ENCODE measurements around the gene MGMT.

Gene MGMT

DNA sequence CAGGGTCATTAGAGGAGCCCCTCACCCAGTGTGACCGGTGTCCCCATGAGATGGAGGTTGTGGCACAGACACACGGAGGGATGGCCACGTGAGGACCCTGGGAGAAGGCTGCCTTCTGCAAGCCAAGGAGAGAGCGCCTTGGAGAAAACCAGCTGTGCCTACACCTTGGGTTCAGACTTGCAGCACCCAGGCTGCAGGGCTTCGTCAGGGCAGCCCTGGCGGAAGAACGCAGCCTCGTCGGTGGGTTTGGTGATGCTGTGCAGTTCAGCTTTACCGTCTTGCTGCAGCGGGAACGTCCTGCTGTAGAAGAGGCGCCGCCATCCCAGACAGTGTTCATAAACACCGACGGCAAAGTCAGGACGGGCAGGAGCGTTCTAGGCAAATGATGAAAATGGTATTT, 89.3 kb downstream of the MGMT start:
- H3K36me3 ChIP-seq (ENCODE audit: insufficient read depth, low read length): no peaks in the 10 kb centered on the region
- H3K79me2 ChIP-seq (ENCODE audit: control insufficient read depth, insufficient read depth, low read length, unreplicated experiment): no peaks in the 10 kb centered on the region
- H3K27ac ChIP-seq (ENCODE audit: low read depth, low read length): no peak overlapping the region
- no peaks in the 10 kb centered on the region for H3K27me3 ChIP-seq (ENCODE audit: insufficient read depth, low read length)
- H3K4me1 ChIP-seq (ENCODE audit: control insufficient read depth, insufficient read depth, low read length, unreplicated experiment): no peaks in the 10 kb centered on the region
- H3K4me3 ChIP-seq (ENCODE audit: low read depth, low read length): no peak overlapping the region
- no peak overlapping the region for H2AFZ ChIP-seq (ENCODE audit: low read length, unreplicated experiment)

DNA sequence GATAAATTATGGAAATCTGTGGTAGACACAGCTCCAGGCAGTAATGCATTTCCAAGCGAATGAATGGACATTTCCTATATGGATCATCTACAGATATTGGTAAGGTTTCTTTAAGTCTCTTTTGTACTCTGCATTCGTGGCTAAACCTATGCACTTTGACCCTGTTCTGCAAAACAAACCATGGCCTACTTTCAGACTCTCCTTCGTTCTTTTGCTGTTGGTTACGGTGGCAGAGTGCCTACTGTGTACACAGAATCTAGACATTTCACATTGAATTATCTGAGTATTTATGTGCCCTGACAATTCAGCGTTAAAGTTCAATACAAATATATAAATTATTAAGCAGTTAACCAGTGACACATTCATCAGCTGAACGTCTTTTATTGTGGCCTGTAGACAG, 93.3 kb downstream of the MGMT start:
- H3K4me3 ChIP-seq (ENCODE audit: low read depth, low read length): no peak overlapping the region
- no peaks in the 10 kb centered on the region for H3K36me3 ChIP-seq (ENCODE audit: insufficient read depth, low read length)
- H3K27ac ChIP-seq (ENCODE audit: low read depth, low read length): no peak overlapping the region
- no peak overlapping the region for H2AFZ ChIP-seq (ENCODE audit: low read length, unreplicated experiment)
- no peaks in the 10 kb centered on the region for H3K27me3 ChIP-seq (ENCODE audit: insufficient read depth, low read length)
- no peaks in the 10 kb centered on the region for H3K4me1 ChIP-seq (ENCODE audit: control insufficient read depth, insufficient read depth, low read length, unreplicated experiment)
- no peaks in the 10 kb centered on the region for H3K79me2 ChIP-seq (ENCODE audit: control insufficient read depth, insufficient read depth, low read length, unreplicated experiment)

DNA sequence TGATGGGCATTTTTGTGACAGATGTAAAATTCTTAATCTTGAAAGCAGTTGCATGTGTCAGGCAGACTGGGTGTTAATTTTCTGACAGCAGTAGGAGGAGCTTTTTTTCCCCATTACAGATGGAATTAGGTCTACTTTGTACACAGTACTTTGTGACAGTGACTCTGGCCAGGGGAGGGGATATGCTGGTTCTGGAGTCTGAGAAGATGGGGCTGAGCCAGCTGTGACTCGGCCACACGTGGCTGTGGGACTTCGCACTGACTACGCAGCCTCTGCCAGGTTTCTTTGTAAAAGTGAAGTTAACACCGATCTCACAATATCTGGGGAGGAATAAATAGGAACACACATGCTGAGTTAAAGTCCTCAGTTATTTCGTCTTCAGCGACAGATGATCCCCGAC, 95.4 kb downstream of the MGMT start:
- no peak overlapping the region for H2AFZ ChIP-seq (ENCODE audit: low read length, unreplicated experiment)
- H3K27ac ChIP-seq (ENCODE audit: low read depth, low read length): no peak overlapping the region
- H3K36me3 ChIP-seq (ENCODE audit: insufficient read depth, low read length): no peaks in the 10 kb centered on the region
- no peaks in the 10 kb centered on the region for H3K4me1 ChIP-seq (ENCODE audit: control insufficient read depth, insufficient read depth, low read length, unreplicated experiment)
- H3K79me2 ChIP-seq (ENCODE audit: control insufficient read depth, insufficient read depth, low read length, unreplicated experiment): no peaks in the 10 kb centered on the region
- H3K4me3 ChIP-seq (ENCODE audit: low read depth, low read length): no peak overlapping the region
- H3K27me3 ChIP-seq (ENCODE audit: insufficient read depth, low read length): no peaks in the 10 kb centered on the region

DNA sequence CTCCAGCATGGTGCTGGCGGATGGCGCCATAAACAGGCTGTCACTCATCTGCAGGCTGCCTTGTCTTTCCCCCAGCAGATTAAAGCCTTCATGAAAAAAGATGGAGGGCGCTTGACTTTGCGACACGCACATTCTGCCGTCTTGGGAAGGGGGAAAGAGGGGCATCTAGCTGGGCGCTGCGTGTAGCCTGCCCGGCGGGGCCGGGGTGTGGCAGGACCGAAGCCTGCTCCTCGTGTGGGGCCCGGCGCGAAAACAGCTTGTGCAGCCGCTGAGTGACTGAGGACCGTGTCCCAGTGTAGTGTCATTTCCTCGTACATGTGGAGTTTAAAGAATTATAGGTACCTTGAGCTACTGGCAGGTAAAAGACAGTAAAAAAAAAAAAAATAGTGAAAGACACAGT, 97.9 kb downstream of the MGMT start:
- no peaks in the 10 kb centered on the region for H3K36me3 ChIP-seq (ENCODE audit: insufficient read depth, low read length)
- no peaks in the 10 kb centered on the region for H3K27me3 ChIP-seq (ENCODE audit: insufficient read depth, low read length)
- no peaks in the 10 kb centered on the region for H3K79me2 ChIP-seq (ENCODE audit: control insufficient read depth, insufficient read depth, low read length, unreplicated experiment)

DNA sequence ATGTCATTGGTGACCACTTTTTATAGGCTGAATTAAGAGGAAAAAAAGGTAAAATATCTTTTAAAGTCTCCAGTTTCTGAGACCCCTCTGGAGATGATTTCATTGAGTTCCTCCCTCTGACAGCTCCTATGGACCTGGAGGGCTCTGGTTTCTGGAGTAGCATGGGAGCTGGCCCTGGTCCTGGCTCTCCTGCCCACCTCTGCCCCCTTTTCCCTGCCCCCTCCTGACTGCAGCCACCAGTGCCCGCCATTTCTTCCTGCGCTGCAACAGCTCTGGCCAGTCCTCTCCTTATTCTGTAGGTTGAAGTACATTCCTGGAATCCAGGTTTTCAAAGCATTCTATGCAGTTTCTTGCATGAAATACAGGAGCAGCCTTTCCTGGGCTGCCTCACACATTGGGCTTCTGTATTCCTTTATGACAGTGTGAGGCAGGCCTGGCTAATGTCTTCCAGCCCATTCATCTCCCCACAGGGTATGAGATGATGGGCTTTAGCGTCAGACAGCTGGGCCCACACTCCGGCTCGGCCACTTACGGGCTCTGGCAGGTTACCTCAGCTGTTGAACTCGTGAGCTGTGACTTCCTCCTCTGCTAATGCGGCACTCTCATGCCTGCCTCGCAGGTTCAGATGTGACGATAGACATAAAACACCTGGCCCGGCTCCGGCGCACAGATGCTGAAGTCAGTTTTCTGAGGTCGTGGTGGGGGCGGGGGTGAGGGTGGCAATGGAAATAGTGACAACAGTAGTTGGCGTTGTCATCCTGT, 101.7 kb downstream of the MGMT start:
- Histone ChIP-seq H3K27ac (ENCODE audit: low read depth, low read length) (no peak overlapping the region), H3K4me1 (ENCODE audit: control insufficient read depth, insufficient read depth, low read length, unreplicated experiment) (no peaks in the 10 kb centered on the region), H2AFZ (ENCODE audit: low read length, unreplicated experiment) (no peak overlapping the region), H3K4me3 (ENCODE audit: low read depth, low read length) (no peak overlapping the region), H3K27me3 (ENCODE audit: insufficient read depth, low read length) (no peaks in the 10 kb centered on the region), H3K36me3 (ENCODE audit: insufficient read depth, low read length) (no peaks in the 10 kb centered on the region), H3K79me2 (ENCODE audit: control insufficient read depth, insufficient read depth, low read length, unreplicated experiment) (no peaks in the 10 kb centered on the region)

More for the DNA sequence above, 97.9 kb downstream of the MGMT start:
- H3K4me3 ChIP-seq (ENCODE audit: low read depth, low read length): no peak overlapping the region
- no peak overlapping the region for H3K27ac ChIP-seq (ENCODE audit: low read depth, low read length)
- no peak overlapping the region for H2AFZ ChIP-seq (ENCODE audit: low read length, unreplicated experiment)
- no peaks in the 10 kb centered on the region for H3K4me1 ChIP-seq (ENCODE audit: control insufficient read depth, insufficient read depth, low read length, unreplicated experiment)

DNA sequence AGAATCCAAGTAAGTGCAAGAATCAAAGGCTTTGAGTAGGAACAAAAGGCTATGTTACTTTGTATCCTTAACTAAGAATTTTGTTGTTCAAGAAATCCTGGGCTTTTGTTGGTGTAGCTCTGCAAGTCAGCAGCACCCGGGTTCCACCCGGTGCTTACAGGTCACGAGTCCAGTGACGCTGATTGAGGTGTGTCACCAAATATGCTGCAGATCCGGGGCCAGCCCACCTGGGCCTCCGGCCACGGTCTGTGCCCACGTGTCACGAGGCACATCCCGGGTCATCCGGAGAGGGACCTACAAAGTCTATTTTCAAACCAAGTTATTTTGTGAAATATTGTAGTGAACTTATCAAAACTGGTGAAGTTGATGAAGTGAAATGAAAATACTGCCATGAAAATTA, 103.1 kb downstream of the MGMT start:
- Histone ChIP-seq H3K79me2 (ENCODE audit: control insufficient read depth, insufficient read depth, low read length, unreplicated experiment) (no peaks in the 10 kb centered on the region), H3K4me1 (ENCODE audit: control insufficient read depth, insufficient read depth, low read length, unreplicated experiment) (no peaks in the 10 kb centered on the region), H3K4me3 (ENCODE audit: low read depth, low read length) (no peak overlapping the region), H3K36me3 (ENCODE audit: insufficient read depth, low read length) (no peaks in the 10 kb centered on the region), H2AFZ (ENCODE audit: low read length, unreplicated experiment) (no peak overlapping the region), H3K27me3 (ENCODE audit: insufficient read depth, low read length) (no peaks in the 10 kb centered on the region), H3K27ac (ENCODE audit: low read depth, low read length) (no peak overlapping the region)

GRCh38 chr10:129579228-129579627, 112.2 kb downstream of the MGMT start:
- Histone ChIP-seq H3K4me1 (ENCODE audit: control insufficient read depth, insufficient read depth, low read length, unreplicated experiment) (no peaks in the 10 kb centered on the region), H3K27ac (ENCODE audit: low read depth, low read length) (no peak overlapping the region)

GRCh38 chr10:129580010-129580409, 113.0 kb downstream of the MGMT start:
- Histone ChIP-seq H3K4me1 (ENCODE audit: control insufficient read depth, insufficient read depth, low read length, unreplicated experiment) (no peaks in the 10 kb centered on the region), H3K4me3 (ENCODE audit: low read depth, low read length) (no peak overlapping the region), H2AFZ (ENCODE audit: low read length, unreplicated experiment) (no peak overlapping the region), H3K79me2 (ENCODE audit: control insufficient read depth, insufficient read depth, low read length, unreplicated experiment) (no peaks in the 10 kb centered on the region), H3K36me3 (ENCODE audit: insufficient read depth, low read length) (no peaks in the 10 kb centered on the region), H3K27ac (ENCODE audit: low read depth, low read length) (no peak overlapping the region), H3K27me3 (ENCODE audit: insufficient read depth, low read length) (no peaks in the 10 kb centered on the region)

More at GRCh38 chr10:129579228-129579627, 112.2 kb downstream of the MGMT start:
- Histone ChIP-seq H3K36me3 (ENCODE audit: insufficient read depth, low read length) (no peaks in the 10 kb centered on the region), H2AFZ (ENCODE audit: low read length, unreplicated experiment) (no peak overlapping the region), H3K79me2 (ENCODE audit: control insufficient read depth, insufficient read depth, low read length, unreplicated experiment) (no peaks in the 10 kb centered on the region), H3K4me3 (ENCODE audit: low read depth, low read length) (no peak overlapping the region), H3K27me3 (ENCODE audit: insufficient read depth, low read length) (no peaks in the 10 kb centered on the region)

DNA sequence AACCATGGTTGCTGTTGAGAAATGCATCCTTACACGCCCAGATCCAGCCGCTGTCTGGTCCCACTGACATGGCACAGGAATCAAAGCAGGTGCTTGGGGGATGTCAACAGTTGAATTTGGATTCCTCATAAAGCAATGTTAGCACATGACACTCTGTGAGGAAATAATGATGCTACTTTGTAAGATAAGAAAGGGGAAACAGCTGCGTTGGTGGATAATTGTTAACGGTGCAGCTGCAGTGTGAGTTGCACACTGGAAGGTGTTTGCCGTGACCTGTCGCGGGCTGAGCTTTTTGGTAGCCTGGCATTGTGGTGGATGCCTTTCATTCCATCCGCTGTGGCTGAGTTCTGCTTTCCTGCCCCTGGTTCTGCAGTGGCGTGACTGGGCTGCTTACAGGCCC, 113.9 kb downstream of the MGMT start:
- H3K27ac ChIP-seq (ENCODE audit: low read depth, low read length): no peak overlapping the region
- no peak overlapping the region for H2AFZ ChIP-seq (ENCODE audit: low read length, unreplicated experiment)
- no peaks in the 10 kb centered on the region for H3K27me3 ChIP-seq (ENCODE audit: insufficient read depth, low read length)
- H3K36me3 ChIP-seq (ENCODE audit: insufficient read depth, low read length): no peaks in the 10 kb centered on the region
- no peak overlapping the region for H3K4me3 ChIP-seq (ENCODE audit: low read depth, low read length)
- H3K4me1 ChIP-seq (ENCODE audit: control insufficient read depth, insufficient read depth, low read length, unreplicated experiment): no peaks in the 10 kb centered on the region
- H3K79me2 ChIP-seq (ENCODE audit: control insufficient read depth, insufficient read depth, low read length, unreplicated experiment): no peaks in the 10 kb centered on the region

- Histone ChIP-seq H3K27ac (ENCODE audit: low read depth, low read length) (no peak overlapping the region), H2AFZ (ENCODE audit: low read length, unreplicated experiment) (no peak overlapping the region), H3K4me3 (ENCODE audit: low read depth, low read length) (no peak overlapping the region), H3K36me3 (ENCODE audit: insufficient read depth, low read length) (no peaks in the 10 kb centered on the region), H3K27me3 (ENCODE audit: insufficient read depth, low read length) (no peaks in the 10 kb centered on the region), H3K79me2 (ENCODE audit: control insufficient read depth, insufficient read depth, low read length, unreplicated experiment) (no peaks in the 10 kb centered on the region), H3K4me1 (ENCODE audit: control insufficient read depth, insufficient read depth, low read length, unreplicated experiment) (no peaks in the 10 kb centered on the region)
These were observed 114.9 kb downstream of the MGMT start for GRCh38 chr10:129581827-129582411.

DNA sequence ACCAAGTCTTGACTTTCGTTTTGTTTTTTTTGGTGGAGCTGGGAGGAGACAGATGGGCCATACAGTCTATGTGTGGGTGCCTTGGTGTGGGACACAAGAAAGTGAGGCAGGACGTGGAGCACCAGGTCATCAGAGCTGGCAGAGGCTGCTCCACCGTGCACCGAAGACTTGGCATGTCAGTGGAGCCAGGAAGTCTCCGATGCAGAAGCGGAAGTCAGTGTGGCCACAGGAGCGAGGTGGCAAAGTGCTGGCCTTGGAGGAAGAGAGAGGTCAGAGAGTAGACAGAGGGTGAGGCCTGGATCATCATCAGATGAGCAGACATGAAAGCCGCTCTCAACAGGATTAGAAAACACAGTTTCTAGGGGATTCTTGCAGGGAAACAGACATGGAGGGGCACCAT, 116.8 kb downstream of the MGMT start:
- H3K36me3 ChIP-seq (ENCODE audit: insufficient read depth, low read length): peaks cover 4% of the 10 kb centered on the region; the same call in 1 of the 2 replicates
- no peak overlapping the region for H2AFZ ChIP-seq (ENCODE audit: low read length, unreplicated experiment)

More for the DNA sequence above, 116.8 kb downstream of the MGMT start:
- Histone ChIP-seq H3K79me2 (ENCODE audit: control insufficient read depth, insufficient read depth, low read length, unreplicated experiment) (no peaks in the 10 kb centered on the region), H3K27ac (ENCODE audit: low read depth, low read length) (no peak overlapping the region), H3K27me3 (ENCODE audit: insufficient read depth, low read length) (no peaks in the 10 kb centered on the region), H3K4me3 (ENCODE audit: low read depth, low read length) (no peak overlapping the region), H3K4me1 (ENCODE audit: control insufficient read depth, insufficient read depth, low read length, unreplicated experiment) (no peaks in the 10 kb centered on the region)

Measured in ACC112 (cell line).